Epithelial cell of proximal tubule (primary cell): Measurements from ENCODE around the gene PHACTR1. TPM values are rescaled to one million over a fixed set of nuclear protein-coding genes. Genes with fewer than 3 reads are reported as not detected.

Experiments used
- DNase-seq: peaks from one replicate; pipeline ENCODE4 v3.0.0-alpha.2; 2011; ENCODE audit warnings: low read depth
- H3K4me3 ChIP-seq: 2 replicates; pipeline ENCODE4 v1.5.1; 2011; ENCODE audit warnings: low read depth, mild to moderate bottlenecking, low read length
- CTCF ChIP-seq: conservative IDR thresholded peaks from 2 replicates; pipeline ENCODE4 v1.5.1; 2012; ENCODE audit warnings: low read depth, mild to moderate bottlenecking, low read length
- total RNA-seq: library from RNA; depleted of rRNA; stranded (reverse); fragments of >200 nt; gene quantifications from 2 replicates; pipeline ENCODE4 v1.2.3, GENCODE V29; 2015

Gene PHACTR1
- total RNA-seq, 1 donor from 2014 or later = 0.98 TPM

DNA sequence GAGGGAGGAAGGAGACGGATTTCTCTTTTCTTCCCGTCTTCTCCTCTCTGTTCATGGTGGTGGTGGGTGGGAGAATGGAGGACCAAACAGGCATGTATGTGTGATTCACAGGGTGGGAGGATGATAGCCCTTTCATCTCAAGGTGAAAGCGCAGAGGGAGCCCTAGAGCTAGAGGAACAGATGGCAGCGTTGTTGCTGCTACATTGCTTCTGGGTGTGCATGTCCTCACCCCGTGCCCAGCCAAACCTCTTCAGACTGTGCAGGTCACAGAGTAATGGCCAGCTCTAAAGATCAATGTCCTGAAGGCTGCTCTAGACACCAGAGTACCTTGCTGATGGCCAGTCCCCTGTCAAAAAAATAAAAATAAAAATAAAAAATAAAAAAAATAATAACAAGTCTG is 310.0 kb downstream of the PHACTR1 start:
- no peak overlapping the region for H3K4me3 ChIP-seq

DNA sequence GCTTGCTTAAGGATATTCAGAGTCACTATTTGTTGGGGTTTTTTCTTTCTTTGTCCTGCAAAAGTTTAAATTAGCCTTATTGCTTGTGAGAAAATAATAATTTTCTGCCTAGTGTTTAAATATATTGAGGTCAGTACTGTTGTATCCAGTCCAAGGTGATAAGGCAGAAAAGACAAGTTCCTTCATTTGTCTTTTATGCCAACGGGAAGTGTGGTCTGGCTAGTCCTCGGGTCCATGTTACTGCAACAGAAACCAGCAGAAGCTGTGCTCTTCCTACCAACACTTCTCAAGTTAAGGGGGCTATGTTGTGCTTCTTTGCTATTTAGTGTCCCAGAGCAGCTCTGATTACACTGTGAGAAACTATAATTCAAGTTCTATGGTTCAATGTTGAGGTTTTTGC is 310.6 kb downstream of the PHACTR1 start:
- no peak for DNase-seq
- no peak for TF ChIP-seq CTCF

More for the DNA sequence above, 310.0 kb downstream of the PHACTR1 start:
- no peak for DNase-seq
- no peak for TF ChIP-seq CTCF

DNA sequence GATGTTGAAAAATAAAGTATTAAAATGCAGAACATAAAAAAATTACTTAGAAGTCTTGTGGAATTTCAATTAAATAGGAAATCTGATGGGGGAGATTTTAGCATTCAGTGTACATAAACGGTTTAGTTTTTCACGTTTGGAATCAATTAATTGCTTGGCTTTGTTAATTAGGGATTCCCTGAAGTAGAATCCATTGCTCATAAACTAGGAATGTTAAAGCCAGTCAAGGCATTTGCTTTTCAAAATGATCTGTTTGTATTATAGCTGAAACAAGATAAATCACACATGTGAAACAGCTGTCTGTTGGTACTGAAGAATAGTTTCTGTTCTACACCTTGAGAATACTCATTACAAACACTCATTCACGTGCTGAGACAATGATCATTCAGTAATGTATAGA is 313.8 kb downstream of the PHACTR1 start:
- DNase-seq = no peak
- H3K4me3 ChIP-seq = no peak overlapping the region
- no peak for TF ChIP-seq CTCF

More for the DNA sequence above, 310.6 kb downstream of the PHACTR1 start:
- no peak overlapping the region for H3K4me3 ChIP-seq

DNA sequence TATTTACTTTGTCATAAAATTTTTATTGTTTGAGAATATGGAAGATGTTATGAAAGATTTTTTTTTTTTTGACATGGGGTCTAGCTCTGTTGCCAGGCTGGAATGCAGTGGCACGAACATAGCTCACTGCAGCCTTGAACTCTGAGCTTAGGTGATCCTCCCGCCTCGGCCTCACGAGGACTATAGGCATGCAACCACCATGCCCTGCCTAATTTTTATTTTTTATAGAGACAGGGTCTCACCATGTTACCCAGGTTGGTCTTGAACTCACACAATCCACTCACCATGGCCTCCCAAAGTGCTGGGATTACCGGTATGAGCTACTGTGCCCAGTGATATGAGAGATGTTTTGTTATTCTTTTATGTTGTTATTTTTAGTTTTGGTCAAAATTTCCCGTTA is 316.0 kb downstream of the PHACTR1 start:
- no peak for TF ChIP-seq CTCF
- H3K4me3 ChIP-seq = no peak overlapping the region
- no peak for DNase-seq

- H3K4me3 ChIP-seq = no peak overlapping the region
- no peak for TF ChIP-seq CTCF
- DNase-seq = no peak
Measured at GRCh38 chr6:13033145-13033544, 316.6 kb downstream of the PHACTR1 start.

DNA sequence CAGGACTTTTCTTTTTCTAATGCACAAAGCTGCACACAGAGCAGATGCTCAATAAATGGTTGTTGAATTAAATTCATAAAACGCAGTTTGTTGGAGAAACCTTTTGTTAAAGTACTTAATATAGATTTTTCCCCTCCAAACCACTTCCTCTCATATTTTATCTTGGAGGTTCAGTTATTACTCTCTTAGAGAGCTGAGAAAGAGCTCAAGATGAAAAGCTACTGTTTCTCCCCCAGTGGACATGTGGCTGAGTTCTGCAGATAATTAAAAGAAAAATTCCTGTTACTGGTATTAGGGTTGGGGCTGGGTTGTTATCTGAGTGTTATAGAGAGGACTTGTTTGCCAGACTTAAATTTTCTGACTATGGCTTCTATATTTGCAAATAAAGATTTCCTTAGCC is 317.7 kb downstream of the PHACTR1 start:
- DNase-seq = no peak

More for the DNA sequence above, 317.7 kb downstream of the PHACTR1 start:
- no peak for TF ChIP-seq CTCF
- H3K4me3 ChIP-seq = no peak overlapping the region
